Stimulated activated CD8-positive, alpha-beta memory T cell treated with anti-CD3 and anti-CD28 coated beads, Interleukin-7, amount 100 ng/mL, for 1 hour (primary cell): ENCODE data around the gene CCNB2.
"Not testable (repeated sequence)": the region's sequence is repeated elsewhere in the genome, so short reads cannot be mapped to it uniquely, and the experiment has no call there.

ENCODE experiments used
- DNase-seq, 2 donors: peaks; one replicate each; pipeline ENCODE4 v3.0.0-alpha.2; 2020; ENCODE audit warnings: low read depth in 2 of 2

CCNB2 gene

GRCh38 chr15:59104912-59105732 lies at the start of gene CCNB2:
Gene CCNB2, plus strand, starts transcription at chr15:59105146. Its CDS starts 123 bp downstream, at chr15:59105269.
- peak; percentile 50 to 60 for DNase-seq

GRCh38 chr15:59059076-59059597 lies 45.8 kb upstream of the CCNB2 start:
- no peak for DNase-seq

- DNase-seq, result no peak
Observed at GRCh38 chr15:59060348-59060747, 44.6 kb upstream of the CCNB2 start.

- no peak for DNase-seq
Observed at GRCh38 chr15:59063042-59063441, 41.9 kb upstream of the CCNB2 start.

GRCh38 chr15:59069430-59069829 lies 35.5 kb upstream of the CCNB2 start:
- no peak for DNase-seq

- no peak for DNase-seq
Observed at GRCh38 chr15:59074607-59075006, 30.3 kb upstream of the CCNB2 start.

GRCh38 chr15:59087731-59088130 lies 17.2 kb upstream of the CCNB2 start:
- no peak for DNase-seq

GRCh38 chr15:59094077-59094476 lies 10.9 kb upstream of the CCNB2 start:
- DNase-seq, result no peak

GRCh38 chr15:59096429-59096828 lies 8.5 kb upstream of the CCNB2 start:
- DNase-seq, result no peak

- no peak for DNase-seq
Observed at GRCh38 chr15:59099162-59099685, 5.7 kb upstream of the CCNB2 start.

- no peak for DNase-seq
Observed at GRCh38 chr15:59104602-59104911, 389 bp upstream of the CCNB2 start.

GRCh38 chr15:59105854-59106253 lies 908 bp downstream of the CCNB2 start:
- no peak for DNase-seq

GRCh38 chr15:59111251-59111650 lies 6.3 kb downstream of the CCNB2 start:
- no peak for DNase-seq

GRCh38 chr15:59115047-59115446 lies 10.1 kb downstream of the CCNB2 start:
- DNase-seq, result no peak

- no peak for DNase-seq
Observed at GRCh38 chr15:59116141-59116540, 11.2 kb downstream of the CCNB2 start.

- DNase-seq, result no peak
Observed at GRCh38 chr15:59116771-59117170, 11.8 kb downstream of the CCNB2 start.

- no peak for DNase-seq
Observed at GRCh38 chr15:59119625-59120024, 14.7 kb downstream of the CCNB2 start.

- DNase-seq, result no peak
Observed at GRCh38 chr15:59120937-59121336, 16.0 kb downstream of the CCNB2 start.

- no peak for DNase-seq
Observed at GRCh38 chr15:59124261-59124660, 19.3 kb downstream of the CCNB2 start.

- DNase-seq, result not testable (repeated sequence)
Observed at GRCh38 chr15:59125683-59126082, 20.7 kb downstream of the CCNB2 start.

- not testable (repeated sequence) for DNase-seq
Observed at GRCh38 chr15:59127255-59127654, 22.3 kb downstream of the CCNB2 start.

- no peak for DNase-seq
Observed at GRCh38 chr15:59131456-59131855, 26.5 kb downstream of the CCNB2 start.

- no peak for DNase-seq
Observed at GRCh38 chr15:59131969-59132562, 27.1 kb downstream of the CCNB2 start.
